Mesodermal cell (in vitro differentiated cells): ENCODE results near the gene CDK4.

Experiments used
- H3K27ac ChIP-seq: 2 replicates; pipeline ENCODE4 v1.7.0; 2013; ENCODE audit warnings: mild to moderate bottlenecking, low read depth, low read length, moderate library complexity; ENCODE audit not compliant: severe bottlenecking
- H3K36me3 ChIP-seq: 2 replicates; pipeline ENCODE4 v1.7.1; 2013; ENCODE audit warnings: mild to moderate bottlenecking, low read length, moderate library complexity; ENCODE audit not compliant: control insufficient read depth, insufficient read depth
- H3K4me1 ChIP-seq: one replicate; pipeline ENCODE4 v1.7.1; 2013; ENCODE audit warnings: mild to moderate bottlenecking, low read length; ENCODE audit not compliant: insufficient read depth, control insufficient read depth, poor library complexity, severe bottlenecking
- H3K4me3 ChIP-seq: 2 replicates; pipeline ENCODE4 v1.7.0; 2013; ENCODE audit warnings: low read length, control low read depth, mild to moderate bottlenecking; ENCODE audit not compliant: insufficient read depth, poor library complexity, severe bottlenecking; ENCODE audit errors: extremely low read depth
- H3K9me3 ChIP-seq: 2 replicates; pipeline ENCODE4 v1.7.1; 2013; ENCODE audit warnings: mild to moderate bottlenecking, low read length, moderate library complexity; ENCODE audit not compliant: control insufficient read depth
- WGBS, 2 experiments: methylation state at CpG; one replicate each; pipeline ENCODE4 v1.1.5; 2013; ENCODE audit warnings: missing lambda C conversion rate in 2 of 2; ENCODE audit not compliant: insufficient coverage in 2 of 2; 5-methylcytosine and 5-hydroxymethylcytosine counted together

The CDK4 gene

GRCh38 chr12:57731411-57732080, 20.6 kb downstream of the CDK4 start:
- H3K9me3 ChIP-seq = no peaks in the 10 kb centered on the region
- WGBS, 2 experiments = 79 to 81% methylated on average over 12 to 15 of the region's 19 CpGs

GRCh38 chr12:57730336-57731067, 21.6 kb downstream of the CDK4 start:
- WGBS, 2 experiments = 72 to 75% methylated on average over 9 to 10 of the region's 13 CpGs
- no peaks in the 10 kb centered on the region for H3K4me1 ChIP-seq
- no peak overlapping the region for H3K4me3 ChIP-seq
- H3K27ac ChIP-seq = no peak overlapping the region
- no peaks in the 10 kb centered on the region for H3K9me3 ChIP-seq
- no peaks in the 10 kb centered on the region for H3K36me3 ChIP-seq

More at GRCh38 chr12:57731411-57732080, 20.6 kb downstream of the CDK4 start:
- Histone ChIP-seq H3K4me3 (no peak overlapping the region), H3K27ac (no peak overlapping the region), H3K36me3 (no peaks in the 10 kb centered on the region), H3K4me1 (peaks cover 5% of the 10 kb centered on the region)

- Histone ChIP-seq H3K4me1 (no peaks in the 10 kb centered on the region), H3K36me3 (no peaks in the 10 kb centered on the region), H3K9me3 (no peaks in the 10 kb centered on the region), H3K4me3 (no peak overlapping the region), H3K27ac (no peak overlapping the region)
- 18 to 34% methylated on average over 2 to 3 of the region's 5 CpGs for WGBS, 2 experiments
Observed at GRCh38 chr12:57729321-57729844, 22.7 kb downstream of the CDK4 start.

- Histone ChIP-seq H3K4me3 (no peak overlapping the region), H3K4me1 (no peaks in the 10 kb centered on the region), H3K36me3 (no peaks in the 10 kb centered on the region), H3K27ac (no peak overlapping the region), H3K9me3 (no peaks in the 10 kb centered on the region)
- 27 to 32% methylated on average over 17 to 18 of the region's 21 CpGs for WGBS, 2 experiments
Observed at GRCh38 chr12:57727758-57728395, 24.2 kb downstream of the CDK4 start.

GRCh38 chr12:57726884-57727757, 25.0 kb downstream of the CDK4 start:
- H3K36me3 ChIP-seq = no peaks in the 10 kb centered on the region
- H3K9me3 ChIP-seq = no peaks in the 10 kb centered on the region
- 11 to 13% methylated on average over 60 to 71 of the region's 76 CpGs for WGBS, 2 experiments
- no peaks in the 10 kb centered on the region for H3K4me1 ChIP-seq
- H3K4me3 ChIP-seq = peak overlapping the region; percentile 46
- no peak overlapping the region for H3K27ac ChIP-seq

GRCh38 chr12:57726151-57726883, 25.8 kb downstream of the CDK4 start:
- WGBS, 2 experiments = 1 to 3% methylated on average over 52 of the region's 79 CpGs
- no peak overlapping the region for H3K27ac ChIP-seq

GRCh38 chr12:57725851-57726150, 26.3 kb downstream of the CDK4 start:
- Histone ChIP-seq H3K36me3 (peaks cover 2% of the 10 kb centered on the region), H3K4me3 (peak overlapping the region; percentile 46), H3K4me1 (no peaks in the 10 kb centered on the region), H3K9me3 (no peaks in the 10 kb centered on the region), H3K27ac (no peak overlapping the region)
- WGBS, 2 experiments = 3 to 11% methylated on average over 5 to 9 of the region's 10 CpGs

More at GRCh38 chr12:57726151-57726883, 25.8 kb downstream of the CDK4 start:
- no peaks in the 10 kb centered on the region for H3K4me1 ChIP-seq
- peak overlapping the region; percentile 46 for H3K4me3 ChIP-seq
- H3K36me3 ChIP-seq = no peaks in the 10 kb centered on the region
- no peaks in the 10 kb centered on the region for H3K9me3 ChIP-seq

- 75% methylated on average over 1 of the region's 11 CpGs for WGBS, 2 experiments
- no peaks in the 10 kb centered on the region for H3K4me1 ChIP-seq
- no peaks in the 10 kb centered on the region for H3K9me3 ChIP-seq
- H3K4me3 ChIP-seq = no peak overlapping the region
- H3K27ac ChIP-seq = no peak overlapping the region
- H3K36me3 ChIP-seq = peaks cover 9% of the 10 kb centered on the region
Observed at GRCh38 chr12:57724936-57725740, 27.0 kb downstream of the CDK4 start.
